ENCODE measurements around the gene NUP98.

NUP98 gene

DNA sequence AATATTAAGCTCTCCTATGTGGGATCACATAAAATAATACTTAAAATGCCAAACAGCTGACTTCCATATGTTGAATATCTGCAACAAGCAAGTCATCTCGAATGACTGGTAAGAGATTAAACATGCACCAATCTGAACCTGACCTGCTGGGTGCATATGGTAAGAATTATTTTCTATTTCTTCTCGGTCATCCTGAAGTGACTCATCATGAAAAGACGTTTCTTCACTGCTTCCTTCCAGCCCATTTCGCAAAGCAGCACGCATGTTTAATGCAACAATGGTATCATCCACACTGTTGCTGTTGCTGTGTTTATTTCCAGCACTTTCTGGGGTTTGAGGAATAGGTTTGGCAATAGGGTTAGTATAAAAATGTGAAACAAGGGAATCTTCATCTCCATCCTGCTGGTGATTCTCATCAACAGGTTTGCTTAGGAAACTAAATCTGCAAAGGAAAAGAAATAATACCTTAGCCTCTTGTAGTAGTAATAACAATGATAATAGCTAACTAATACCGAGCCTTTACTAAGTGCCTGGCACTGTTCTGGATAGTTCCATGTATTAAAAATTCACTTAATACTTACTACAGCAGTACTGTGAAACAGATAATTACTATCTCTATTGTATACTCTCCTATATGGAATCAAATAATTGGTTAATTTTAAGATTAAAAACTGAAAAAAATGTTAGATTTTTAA lies 74.2 kb downstream of the NUP98 start:
- no peak for DNase-seq

DNA sequence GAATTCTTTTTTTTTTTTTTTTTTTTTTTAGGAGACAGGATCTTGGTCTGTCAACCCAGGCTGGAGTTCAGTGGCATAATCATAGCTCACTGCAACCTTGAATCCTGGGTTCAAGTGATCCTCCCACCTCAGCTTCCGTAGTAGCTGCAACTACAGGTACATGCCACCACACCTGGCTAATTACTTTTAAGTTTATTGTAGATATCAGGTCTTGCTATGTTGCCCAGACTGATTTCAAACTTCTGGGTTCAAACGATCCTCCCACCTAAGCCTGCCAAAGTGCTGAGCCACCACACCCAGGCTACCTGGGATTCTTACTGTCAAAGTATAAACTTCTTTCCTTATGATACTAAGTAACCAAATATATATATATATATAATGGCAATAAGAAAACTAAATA lies 75.3 kb downstream of the NUP98 start:
- no peak for DNase-seq

DNA sequence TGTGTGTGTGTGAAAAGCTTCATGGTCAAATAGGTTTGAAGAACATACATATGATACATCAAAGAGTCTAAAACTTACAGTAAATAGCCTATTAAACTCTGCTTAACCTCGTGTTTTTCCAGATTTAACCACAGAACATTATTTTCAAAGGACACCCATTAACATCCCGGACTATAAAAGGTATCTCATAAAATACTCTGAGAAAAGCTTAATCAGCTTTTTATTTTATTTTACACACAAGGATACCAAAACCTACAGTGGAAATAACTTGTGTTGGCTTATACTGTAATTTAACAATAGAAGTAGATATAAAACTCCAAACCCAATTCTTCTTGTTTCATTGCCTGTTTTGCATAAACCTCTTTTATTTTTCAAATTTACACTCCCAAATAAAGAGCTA lies 76.4 kb downstream of the NUP98 start:
- no peak for DNase-seq

DNA sequence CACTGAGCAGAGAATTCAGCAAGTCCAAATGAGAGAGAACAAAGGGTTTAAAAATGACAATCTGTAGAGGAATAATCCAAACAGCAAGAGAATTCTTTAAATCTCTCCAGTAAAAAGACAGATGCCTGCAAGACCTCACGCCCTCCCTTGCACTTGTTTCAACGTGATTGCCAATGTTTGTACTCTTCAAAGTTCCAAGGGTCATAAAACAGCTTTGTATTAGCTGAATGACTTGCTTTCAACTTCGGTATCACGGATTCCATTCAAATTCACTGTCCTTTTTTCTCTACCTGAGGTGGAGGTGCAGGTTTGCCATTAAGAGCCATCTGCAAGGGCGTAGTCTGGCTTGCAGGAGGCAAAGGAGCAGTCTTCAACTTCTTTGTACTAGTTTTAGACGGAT lies 85.1 kb downstream of the NUP98 start:
- no peak for DNase-seq

DNA sequence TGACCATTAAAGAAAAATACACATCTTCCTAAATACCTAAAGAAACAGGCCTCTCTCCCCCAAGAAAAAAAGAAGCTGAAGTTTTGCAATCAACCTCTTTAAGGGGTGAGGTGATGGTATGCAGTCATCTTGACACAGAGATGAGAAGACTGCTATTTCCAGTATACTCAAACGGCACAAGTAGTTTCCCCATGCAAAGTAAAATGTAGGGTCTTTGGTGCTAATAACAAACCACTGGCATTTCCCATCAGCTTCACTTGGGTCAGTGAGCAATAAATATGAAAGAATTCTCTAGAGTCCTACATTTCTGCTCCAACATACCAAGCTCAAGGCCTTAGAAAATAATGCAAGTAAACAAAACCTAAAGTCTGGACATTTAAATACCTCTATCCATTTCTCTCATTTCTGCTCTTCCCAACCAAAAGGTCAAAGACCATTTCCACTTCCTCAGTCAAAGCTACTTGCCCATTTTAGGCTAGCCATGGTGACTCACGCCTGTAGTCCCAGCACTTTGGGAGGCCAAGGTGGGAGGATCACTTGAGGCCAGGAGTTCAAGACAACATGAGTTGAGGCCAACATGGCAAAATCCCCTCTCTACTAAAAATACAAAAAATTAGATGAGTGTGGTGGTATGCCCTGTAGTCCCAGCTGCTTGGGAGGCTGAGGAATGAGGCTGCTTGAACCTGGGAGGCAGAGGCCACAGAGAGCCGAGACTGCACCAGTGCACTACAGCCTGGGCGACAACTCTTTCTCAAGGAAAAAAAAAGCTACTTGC lies 86.7 kb downstream of the NUP98 start:
- DNase-seq, result no peak

DNA sequence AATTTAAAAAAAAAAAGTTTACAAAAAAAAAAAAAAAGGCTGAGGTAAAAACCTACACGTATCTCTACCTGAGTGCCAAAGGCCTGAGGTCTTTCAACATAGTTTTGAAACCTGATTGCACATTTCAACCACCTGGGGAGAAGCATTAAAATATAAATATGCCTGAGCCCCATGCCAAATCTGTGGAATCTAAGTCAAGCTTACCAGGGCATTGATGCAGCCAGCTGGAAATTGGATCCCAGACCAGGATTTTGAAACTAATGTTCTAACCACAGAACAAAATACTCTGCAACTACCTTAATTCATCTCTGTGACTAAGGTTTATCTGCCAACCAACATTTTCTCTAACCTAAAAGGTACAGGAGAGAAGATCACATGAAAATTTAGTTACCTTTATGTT lies 87.4 kb downstream of the NUP98 start:
- no peak for DNase-seq

DNA sequence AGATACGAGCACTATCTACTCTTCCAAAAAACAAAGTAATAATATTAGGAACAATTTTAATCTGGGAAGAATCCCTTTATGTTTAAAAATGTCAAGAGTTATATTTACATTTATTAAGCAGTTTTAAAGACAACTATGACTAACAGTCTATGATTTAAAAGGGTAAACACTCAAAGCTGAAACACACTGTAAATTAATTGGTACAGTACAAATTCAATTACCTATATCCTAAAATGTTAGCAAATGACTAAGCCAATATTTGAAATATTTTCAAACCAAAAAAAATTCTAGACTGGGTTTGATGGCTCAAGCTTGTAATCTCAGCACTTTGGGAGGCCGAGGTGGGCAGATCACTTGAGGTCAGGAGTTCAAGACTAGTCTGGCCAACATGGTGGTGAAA lies 90.2 kb downstream of the NUP98 start:
- no peak for DNase-seq

DNA sequence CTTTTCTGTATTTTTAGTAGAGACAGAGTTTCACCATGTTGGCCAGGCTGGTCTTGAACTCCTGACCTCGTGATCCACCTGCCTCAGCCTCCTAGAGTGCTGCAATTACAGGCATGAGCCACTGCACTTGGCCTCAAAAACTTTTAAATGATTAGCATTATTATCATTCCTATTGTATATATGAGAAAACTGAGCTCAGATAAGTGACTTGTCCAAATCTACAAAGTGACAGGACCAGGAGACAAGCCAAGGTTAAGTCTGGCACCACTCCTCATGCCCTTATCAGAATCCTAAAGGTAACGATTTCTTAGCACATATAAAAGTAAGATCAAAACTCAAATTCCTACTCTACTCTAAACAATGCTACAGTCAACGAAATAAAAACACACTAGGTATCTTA lies 94.0 kb downstream of the NUP98 start:
- DNase-seq, result no peak

DNA sequence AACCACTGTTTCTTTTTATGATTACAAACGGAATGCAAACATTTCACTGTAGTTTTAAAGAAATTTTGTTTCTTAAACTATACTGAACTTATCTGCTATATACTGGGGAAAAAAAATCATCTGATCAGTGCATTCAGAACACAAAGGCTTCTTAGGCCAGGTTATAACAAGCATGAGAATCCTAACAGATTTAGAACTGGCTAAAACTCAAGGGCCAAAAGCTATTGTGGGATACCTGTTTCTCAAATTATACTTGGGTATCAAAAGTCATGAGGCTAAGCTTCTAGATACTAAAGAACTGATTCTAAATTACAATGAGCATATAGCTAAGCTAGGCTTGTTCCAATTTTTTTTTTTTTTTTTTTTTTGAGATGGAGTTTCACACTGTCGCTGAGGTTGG lies 96.4 kb downstream of the NUP98 start:
- no peak for DNase-seq

DNA sequence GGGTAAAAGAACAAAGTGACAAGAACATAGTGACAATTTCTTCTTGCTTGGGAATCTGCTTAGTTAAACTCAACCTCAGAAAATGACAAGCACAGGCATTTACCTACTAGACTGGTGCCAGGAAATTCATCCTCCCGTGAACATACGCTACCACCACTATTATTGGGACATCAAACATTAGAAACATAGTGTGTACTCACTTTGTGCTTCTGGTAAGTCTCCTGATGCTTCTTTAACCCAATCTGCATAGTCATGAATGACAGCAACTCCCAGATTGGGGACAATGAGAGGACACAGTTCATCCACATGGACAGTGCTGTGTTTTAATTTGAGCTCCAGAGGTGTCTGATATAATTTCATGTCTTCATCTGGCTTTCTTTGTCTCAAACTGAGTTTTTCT lies 96.9 kb downstream of the NUP98 start:
- no peak for DNase-seq

DNA sequence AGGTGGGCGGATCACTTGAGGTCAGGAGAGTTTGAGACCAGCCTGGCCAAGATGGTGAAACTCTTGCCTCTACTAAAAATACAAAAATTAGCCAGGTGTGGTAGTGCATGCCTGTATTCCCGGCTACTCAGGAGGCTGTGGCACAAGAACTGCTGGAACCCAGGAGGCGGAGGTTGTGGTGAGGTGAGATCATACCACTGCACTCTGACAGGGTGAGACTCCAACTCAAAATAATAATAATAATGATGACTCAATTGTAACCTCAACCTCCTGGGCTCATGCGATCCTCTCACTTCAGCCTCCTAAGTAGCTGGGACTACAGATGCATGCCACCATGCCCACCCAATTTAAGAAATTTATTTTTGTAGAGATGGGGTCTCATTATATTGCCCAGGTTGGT lies 110.6 kb downstream of the NUP98 start:
- no peak for DNase-seq

DNA sequence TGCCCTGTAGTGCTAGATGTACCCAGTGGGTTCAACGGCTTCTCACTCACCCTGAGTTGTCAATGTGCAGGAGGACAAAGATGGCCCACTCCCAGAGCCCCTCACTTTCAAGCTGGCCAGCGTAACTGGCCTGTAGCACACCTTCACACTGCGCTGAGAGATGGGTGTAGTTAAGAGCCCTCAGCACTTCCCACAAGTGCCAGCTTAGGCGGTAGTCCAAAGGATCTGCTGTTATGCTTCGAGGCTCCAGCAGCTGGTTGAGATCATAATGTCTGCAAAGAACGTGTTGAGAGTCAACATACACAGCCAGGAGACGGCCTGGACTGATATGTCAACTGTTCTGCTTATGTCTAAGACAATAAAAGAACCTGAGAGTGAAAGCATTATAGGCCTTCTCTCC lies 111.4 kb downstream of the NUP98 start:
- DNase-seq, result peak; percentile 11

DNA sequence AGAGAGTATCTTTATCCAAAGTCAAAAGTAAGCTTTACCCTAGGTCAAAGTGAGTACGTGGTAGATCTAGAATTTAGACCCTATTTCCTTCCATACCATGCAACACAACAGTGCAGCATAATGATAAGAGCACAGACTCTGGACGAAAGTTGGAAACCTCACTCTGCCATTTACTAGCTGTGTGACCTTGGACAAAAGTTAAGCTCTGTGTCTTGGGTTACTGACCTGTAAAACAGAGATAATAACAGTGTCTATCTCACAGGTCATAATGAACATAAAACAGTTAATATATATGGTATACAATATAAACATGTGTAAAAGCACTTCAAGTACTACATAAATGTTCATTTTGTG lies 112.6 kb downstream of the NUP98 start:
- DNase-seq, result no peak

DNA sequence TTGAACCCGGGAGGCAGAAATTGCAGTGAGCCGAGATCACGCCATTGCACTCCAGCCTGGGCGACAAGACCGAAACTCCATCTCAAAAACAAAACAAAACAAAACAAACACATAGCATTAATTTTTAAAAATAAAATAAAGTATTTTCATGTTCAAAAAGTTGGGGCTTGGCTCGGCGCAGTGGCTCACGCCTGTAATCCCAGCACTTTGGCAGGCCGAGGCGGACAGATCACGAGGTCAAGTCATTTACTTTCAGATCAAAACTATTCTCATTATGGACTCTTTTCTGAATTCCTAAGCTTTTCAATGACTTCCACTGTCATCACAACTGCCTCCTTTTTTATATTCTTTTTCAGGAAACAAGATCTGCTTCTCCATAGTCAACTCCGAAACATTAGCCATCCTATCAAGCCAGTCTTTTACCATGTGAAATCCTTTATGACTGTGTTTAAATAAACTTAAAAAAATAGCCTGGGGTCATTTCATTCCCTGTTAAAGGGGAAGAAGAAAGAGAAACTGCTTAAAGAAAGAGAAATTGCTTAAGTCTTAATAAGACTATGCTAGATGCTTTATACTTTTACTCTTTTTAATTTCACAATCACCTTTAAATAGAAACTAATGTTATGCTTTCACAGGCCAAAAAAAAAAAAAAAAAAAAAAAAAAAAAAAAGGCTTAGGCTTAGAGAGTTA lies 113.1 kb downstream of the NUP98 start:
- DNase-seq, result no peak

DNA sequence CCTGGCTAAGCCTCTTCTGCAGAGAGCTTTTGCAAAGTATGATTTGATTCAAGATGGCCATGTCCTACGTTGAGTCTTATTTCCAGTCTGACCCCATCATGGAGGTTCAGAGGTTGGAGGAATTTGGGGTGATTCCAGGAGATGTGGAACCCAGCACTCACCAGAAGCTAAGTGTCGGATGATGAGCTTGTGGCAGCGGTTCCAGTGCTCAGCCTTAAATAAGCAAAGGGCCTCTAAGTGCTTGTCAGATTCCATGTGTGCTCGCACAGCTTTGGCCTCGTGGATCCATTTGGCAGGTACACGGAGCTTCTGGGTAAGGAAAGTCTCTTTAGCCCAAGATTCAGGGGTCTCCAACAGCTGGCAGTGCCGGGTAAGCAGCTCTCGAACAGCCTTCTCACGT lies 114.3 kb downstream of the NUP98 start:
- DNase-seq, result no peak

DNA sequence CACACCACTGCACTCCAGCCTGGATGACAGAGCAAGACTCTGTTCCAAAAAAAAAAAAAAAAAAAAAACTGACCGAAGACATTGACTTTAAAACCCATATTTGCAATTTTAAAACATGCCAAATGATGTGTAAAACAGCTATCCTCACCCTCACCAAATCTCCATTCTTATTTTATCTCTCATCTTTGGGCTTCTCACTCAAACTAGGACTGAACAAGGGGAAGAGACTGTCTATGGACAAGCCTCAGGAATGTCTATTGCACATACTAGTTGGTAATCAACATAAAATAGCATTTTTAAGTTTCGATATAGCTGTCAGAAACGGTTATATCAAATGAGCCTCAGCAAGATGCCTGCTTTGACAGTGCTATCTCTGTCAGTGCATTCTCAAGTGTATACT lies 118.3 kb downstream of the NUP98 start:
- no peak for DNase-seq

DNA sequence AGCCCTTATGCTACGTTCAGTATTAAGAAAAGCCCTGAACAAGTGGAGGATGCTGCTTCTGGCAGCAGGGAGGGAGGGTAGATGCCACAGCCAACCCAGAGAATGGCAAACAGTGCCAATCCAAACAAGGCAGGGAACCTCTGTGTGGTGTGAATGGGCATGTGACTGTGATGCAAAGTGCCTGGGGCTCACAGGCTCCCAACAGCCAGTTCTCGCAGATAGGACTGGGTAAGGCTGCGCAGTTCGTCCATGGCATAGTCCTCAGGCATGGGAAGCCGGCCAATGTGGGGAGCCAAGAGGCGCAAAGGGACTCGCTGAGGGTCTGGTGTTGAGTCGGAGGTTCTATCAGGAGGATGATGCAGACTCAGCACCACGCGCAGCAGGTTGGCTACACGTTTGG lies 121.4 kb downstream of the NUP98 start:
- no peak for DNase-seq

DNA sequence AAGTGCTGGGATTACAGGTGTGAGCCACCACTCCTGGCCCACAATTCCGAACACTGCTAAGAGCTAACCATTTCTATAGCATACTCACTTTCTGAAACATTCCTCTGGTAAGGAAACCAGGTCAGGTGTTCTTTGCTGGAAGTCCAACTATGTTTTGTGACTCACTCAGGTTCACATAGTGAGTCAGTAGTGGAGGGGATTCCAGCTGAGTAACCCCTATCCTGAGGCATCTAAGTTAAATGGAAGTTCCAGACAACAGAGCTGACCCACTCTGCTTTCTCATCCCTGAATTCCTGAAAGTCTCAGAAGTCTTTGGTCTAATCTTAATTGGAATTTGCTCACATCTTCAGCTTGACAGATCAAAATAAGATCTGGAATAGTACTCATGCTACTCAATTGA lies 123.2 kb downstream of the NUP98 start:
- no peak for DNase-seq

DNA sequence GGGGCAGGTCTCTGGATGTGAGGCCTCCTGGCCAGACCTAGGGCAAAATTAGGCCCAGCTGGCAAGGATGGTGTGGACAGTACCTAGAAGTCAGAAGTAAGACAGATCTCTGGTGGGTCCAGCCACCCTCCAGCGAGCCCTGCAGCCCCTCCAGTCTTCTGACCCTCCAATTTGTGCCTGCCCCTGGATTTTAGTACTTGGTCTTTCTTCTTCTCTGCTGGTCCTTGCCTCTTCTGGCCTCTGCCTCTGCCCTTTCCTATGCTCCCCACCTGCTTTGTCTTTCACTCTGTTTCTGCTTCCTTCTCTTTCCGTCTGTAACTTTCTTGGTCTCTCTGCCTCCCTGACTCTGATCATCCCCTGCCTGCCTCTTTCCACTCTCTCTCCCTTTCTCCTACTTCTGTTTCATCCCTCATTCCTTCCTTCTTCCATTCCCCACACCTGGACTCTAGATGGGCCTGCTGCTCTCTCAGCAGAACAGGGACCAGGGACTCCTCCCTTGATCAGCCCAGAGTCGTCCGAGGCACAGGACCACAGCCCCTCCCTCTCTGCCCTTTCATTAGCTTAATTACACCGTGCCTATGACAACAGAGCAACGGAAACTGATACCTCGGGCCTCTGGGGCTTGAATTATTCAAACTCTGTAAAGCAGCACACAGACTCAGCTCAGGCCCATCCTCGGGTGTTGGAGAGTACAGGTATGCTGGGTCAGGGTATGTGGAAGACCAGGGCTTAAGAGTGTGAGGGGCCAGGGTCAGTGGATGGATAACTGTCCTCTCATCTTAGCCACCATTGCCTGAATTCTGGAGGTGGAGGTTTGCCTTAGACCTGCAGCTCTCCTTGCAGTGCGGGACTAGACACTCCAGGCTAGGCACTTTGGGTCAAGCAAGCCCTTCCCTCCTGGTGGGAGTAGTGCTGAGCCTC lies 125.8 kb downstream of the NUP98 start, which contains the start of gene CHRNA10:
Gene CHRNA10 (minus strand): TSS at position 51 of the 921 bp plus-strand sequence. CDS start 72 bp downstream, outside the sequence.
- no peak for DNase-seq

DNA sequence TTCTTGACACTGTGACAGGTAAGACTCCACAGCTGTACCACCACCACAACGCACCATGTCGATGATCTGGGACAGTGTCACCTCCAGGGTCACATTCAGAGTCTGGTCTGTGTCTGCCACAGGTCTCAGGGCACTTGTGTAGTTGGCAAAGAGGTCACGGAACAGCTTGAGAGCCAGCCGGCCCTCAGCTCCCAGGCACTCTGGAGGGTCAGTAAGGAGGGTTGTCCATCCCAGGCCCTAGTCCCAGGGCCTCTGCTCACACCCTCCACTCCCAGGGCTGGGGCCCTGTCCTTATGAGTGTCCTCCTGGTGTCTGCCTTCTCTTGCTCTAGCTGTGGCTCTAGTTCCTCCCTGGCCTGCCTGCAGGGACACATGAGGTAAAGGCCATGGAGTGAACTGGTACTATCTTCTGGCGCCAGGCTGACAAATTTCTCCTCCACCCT lies 127.6 kb downstream of the NUP98 start:
- DNase-seq, result no peak

DNA sequence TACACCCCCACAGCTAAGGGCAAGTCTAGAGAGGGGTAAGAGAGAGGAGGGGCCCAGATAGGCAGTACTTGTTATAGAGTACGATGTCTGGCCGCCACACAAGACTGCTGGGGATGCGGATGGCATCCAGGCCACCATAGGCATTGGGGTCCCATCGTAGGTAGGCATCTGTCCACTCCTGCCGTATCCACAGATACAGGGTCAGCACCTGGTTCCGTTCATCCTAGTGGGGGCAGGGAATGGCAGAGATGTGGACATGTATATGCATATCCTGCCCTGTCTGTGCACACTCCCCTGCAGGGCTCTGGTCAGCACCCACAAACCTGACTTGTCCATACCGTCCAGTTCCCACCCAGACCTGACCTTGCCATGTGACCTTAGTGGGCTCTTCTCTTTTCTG lies 128.2 kb downstream of the NUP98 start:
- no peak for DNase-seq

DNA sequence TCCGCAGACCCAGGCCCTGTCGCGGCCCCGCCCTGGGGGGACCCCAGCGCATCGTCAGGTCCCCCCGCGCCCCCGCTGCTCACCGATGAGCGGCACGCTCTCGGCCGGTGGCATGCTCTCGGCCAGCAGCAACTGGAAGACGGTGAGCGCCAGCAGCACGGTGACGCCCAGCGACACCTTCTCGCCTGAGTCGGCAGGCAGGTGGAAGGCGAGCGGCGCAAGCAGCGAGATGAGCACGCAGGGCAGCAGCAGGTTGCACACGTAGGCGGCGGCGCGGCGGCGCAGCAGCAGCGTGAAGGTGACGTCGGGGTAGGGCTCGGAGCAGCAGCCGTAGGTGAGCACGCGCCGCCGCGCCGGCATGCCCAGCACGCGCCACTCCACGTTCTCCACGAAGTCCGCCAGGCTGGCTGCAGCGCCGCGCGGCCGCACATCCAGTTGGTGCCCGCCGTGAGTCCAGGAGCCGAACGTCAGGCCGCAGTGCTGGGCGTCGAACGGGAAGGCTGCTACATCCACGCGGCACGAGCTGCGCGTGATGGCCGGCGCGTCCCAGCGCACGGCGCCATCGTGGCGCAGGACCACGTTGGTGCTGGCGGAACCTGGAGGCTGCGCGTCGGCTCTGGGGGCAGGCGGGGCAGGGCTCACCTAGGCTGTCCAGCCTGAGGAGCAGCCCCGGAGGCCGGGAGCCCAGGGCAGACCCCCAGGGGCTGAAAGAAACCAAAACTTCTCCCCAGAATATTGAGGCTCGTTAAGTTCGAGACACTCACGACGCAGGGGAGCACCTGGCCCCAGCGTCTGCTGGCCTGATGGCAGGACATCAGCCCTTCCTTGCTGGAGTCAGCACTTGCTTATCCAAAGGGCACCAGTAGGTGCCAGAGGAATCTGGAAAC lies 130.0 kb downstream of the NUP98 start:
- DNase-seq, result no peak

Measured in NCI-H1092 (cell line).